Mesothelial cell of epicardium (in vitro differentiated cells): ENCODE measurements around the gene ITPR2. TPM values are rescaled to one million over a fixed set of nuclear protein-coding genes. Genes with fewer than 3 reads are reported as not detected.

Experiments used
- DNase-seq, 2 experiments: peaks; one replicate each; pipeline ENCODE4 v3.0.0; 2021; ENCODE audit warnings: low spot score in 2 of 2; ENCODE audit not compliant: unreplicated experiment in 2 of 2
- H3K27ac Mint-ChIP-seq: 2 replicates; pipeline ENCODE4 v1.8.0; 2021; ENCODE audit warnings: mixed read lengths
- H3K27me3 Mint-ChIP-seq: 2 replicates; pipeline ENCODE4 v1.8.0; 2021; ENCODE audit warnings: low read depth, mixed read lengths
- H3K36me3 Mint-ChIP-seq: 2 replicates; pipeline ENCODE4 v1.8.0; 2021; ENCODE audit warnings: mixed read lengths
- H3K4me1 Mint-ChIP-seq: 2 replicates; pipeline ENCODE4 v1.8.0; 2021; ENCODE audit warnings: mixed read lengths
- H3K4me3 Mint-ChIP-seq: 2 replicates; pipeline ENCODE4 v1.8.0; 2021; ENCODE audit warnings: mild to moderate bottlenecking, moderate library complexity, mixed read lengths
- H3K9me3 Mint-ChIP-seq: 2 replicates; pipeline ENCODE4 v1.8.0; 2021; ENCODE audit warnings: mixed read lengths
- total RNA-seq: library from RNA; stranded (reverse); gene quantifications from 3 replicates; pipeline ENCODE4 v1.2.1, GENCODE V29; 2021
- TF ChIP-seq, protein P1 (sequence below): fragments of 200-600 bp; sonication (generic); IDR thresholded peaks from one replicate; pipeline ENCODE4 v1.5.0; 2021; ENCODE audit warnings: antibody characterized with exemption; ENCODE audit not compliant: unreplicated experiment

Gene ITPR2
- total RNA-seq, 1 donor from 2014 or later, result 62.3 TPM

DNA sequence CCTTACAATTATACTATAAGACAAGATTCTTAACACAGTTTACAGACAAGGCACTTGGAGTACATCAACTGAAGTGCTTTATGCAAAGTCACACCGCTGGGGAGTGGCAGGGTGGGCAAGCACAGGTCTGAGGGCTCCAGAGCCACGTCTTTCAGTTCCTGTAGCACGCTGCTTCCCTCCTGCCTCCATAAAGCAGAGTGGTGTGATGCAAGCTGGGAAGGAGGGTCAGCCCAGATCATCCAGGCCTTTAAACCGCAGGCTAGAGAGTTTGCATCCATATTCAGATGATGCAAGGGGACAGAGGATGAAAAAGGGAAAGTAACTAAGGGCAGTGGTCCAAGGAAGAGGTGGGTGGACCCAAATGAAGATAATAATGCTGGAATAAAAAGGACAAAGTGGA is 132.6 kb downstream of the ITPR2 start:
- Mint-ChIP-seq H3K27ac (no peak overlapping the region), H3K36me3 (peaks cover 25% of the 10 kb centered on the region), H3K27me3 (no peaks in the 10 kb centered on the region), H3K9me3 (peaks cover 5% of the 10 kb centered on the region), H3K4me1 (peaks cover 28% of the 10 kb centered on the region), H3K4me3 (no peak overlapping the region)
- DNase-seq, result no peak
- TF ChIP-seq, protein P1, sequence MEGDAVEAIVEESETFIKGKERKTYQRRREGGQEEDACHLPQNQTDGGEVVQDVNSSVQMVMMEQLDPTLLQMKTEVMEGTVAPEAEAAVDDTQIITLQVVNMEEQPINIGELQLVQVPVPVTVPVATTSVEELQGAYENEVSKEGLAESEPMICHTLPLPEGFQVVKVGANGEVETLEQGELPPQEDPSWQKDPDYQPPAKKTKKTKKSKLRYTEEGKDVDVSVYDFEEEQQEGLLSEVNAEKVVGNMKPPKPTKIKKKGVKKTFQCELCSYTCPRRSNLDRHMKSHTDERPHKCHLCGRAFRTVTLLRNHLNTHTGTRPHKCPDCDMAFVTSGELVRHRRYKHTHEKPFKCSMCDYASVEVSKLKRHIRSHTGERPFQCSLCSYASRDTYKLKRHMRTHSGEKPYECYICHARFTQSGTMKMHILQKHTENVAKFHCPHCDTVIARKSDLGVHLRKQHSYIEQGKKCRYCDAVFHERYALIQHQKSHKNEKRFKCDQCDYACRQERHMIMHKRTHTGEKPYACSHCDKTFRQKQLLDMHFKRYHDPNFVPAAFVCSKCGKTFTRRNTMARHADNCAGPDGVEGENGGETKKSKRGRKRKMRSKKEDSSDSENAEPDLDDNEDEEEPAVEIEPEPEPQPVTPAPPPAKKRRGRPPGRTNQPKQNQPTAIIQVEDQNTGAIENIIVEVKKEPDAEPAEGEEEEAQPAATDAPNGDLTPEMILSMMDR, result no peak

DNA sequence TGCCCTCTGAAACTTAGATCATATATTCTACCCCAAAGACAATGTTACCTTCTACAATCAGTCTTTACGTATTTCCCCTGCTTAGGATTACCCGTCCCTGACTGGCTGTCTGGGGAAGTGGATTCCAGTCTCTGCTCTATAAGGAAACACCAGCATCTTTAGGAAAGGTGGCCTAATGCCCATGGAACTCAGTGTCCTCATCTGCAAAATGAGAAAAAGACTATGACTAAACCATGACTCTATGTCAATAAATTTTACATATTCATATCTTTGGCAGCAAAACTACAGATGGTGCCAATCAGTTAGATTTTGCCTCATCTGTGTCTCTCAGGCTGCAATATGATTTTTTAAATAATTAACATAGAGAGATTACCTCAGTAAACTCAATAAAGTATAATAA is 133.8 kb downstream of the ITPR2 start:
- Mint-ChIP-seq H3K4me3 (no peak overlapping the region), H3K9me3 (peaks cover 5% of the 10 kb centered on the region), H3K27ac (no peak overlapping the region), H3K4me1 (peaks cover 27% of the 10 kb centered on the region), H3K36me3 (peaks cover 34% of the 10 kb centered on the region), H3K27me3 (no peaks in the 10 kb centered on the region)
- no peak for DNase-seq
- TF ChIP-seq, protein P1, result no peak

DNA sequence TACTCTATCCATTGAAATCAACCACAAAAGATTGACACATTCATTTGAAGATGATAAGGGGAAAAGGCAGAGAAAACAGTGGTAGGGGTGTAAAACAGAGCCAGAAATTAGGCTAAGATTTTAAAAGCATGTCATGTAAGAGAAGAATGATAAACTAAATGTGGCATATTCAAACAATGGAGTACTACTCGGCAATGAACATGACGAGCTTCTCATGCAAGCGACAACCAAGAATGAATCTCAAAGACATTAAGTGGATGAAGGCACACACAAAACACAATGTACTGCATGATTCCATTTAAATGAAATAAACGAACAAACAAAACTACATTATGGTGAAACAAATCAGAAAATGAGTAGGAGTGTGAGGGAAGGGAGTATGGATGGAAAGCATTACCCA is 134.8 kb downstream of the ITPR2 start:
- no peak for DNase-seq
- TF ChIP-seq, protein P1, result no peak
- H3K9me3 Mint-ChIP-seq, result peaks cover 5% of the 10 kb centered on the region
- H3K36me3 Mint-ChIP-seq, result peaks cover 39% of the 10 kb centered on the region
- H3K27ac Mint-ChIP-seq, result no peak overlapping the region
- H3K27me3 Mint-ChIP-seq, result no peaks in the 10 kb centered on the region
- peaks cover 16% of the 10 kb centered on the region for H3K4me1 Mint-ChIP-seq
- H3K4me3 Mint-ChIP-seq, result no peak overlapping the region

DNA sequence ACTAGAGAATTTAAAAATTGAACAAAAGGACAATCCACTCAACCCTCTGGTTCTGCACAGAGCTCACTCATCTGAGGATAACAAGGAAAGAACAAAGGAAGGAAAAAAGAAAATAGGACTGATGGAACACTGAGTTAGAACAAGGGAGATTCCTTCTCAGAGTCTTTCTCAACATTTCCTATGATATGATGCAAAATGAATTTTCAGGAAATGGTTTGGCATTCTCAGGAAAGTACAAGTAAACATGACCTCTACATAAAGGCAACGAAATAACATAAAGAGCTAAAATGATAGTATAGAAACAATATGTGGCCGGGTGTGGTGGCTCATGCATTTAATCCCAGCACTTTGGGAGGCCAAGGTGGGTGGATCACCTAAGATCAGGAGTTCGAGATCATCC is 135.8 kb downstream of the ITPR2 start:
- H3K27me3 Mint-ChIP-seq, result no peaks in the 10 kb centered on the region
- H3K4me1 Mint-ChIP-seq, result peaks cover 14% of the 10 kb centered on the region
- DNase-seq, result no peak
- H3K36me3 Mint-ChIP-seq, result peaks cover 39% of the 10 kb centered on the region
- no peak overlapping the region for H3K27ac Mint-ChIP-seq
- peaks cover 5% of the 10 kb centered on the region for H3K9me3 Mint-ChIP-seq
- no peak overlapping the region for H3K4me3 Mint-ChIP-seq
- TF ChIP-seq, protein P1, result no peak

DNA sequence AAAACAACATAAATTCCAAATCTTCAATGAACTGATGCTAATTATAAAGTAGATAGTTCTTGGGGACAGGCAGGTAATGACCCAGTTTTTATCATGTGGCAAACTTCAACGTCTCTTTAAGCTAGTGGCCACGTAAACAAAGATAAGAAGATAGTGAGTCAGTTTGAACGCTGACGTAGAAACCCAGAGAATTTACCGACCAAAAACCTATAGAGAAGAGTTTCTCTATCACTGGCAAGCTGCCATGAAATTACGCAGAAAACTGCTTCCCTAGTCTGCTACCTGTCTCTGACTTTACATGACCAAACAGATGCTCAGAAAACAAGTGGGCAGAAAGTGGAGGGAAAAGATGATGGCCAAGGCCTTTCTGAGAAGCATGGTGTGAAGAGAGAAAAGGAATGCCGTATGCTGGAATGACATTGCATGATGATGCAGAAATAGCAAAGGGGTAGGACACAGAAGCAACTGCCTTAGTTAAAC is 136.3 kb downstream of the ITPR2 start:
- peaks cover 5% of the 10 kb centered on the region for H3K9me3 Mint-ChIP-seq
- H3K27ac Mint-ChIP-seq, result no peak overlapping the region
- H3K4me1 Mint-ChIP-seq, result peaks cover 15% of the 10 kb centered on the region
- H3K4me3 Mint-ChIP-seq, result no peak overlapping the region
- peaks cover 39% of the 10 kb centered on the region for H3K36me3 Mint-ChIP-seq
- H3K27me3 Mint-ChIP-seq, result no peaks in the 10 kb centered on the region
- TF ChIP-seq, protein P1, result no peak
- DNase-seq, result no peak
